ENCODE measurements around the gene MYMK.
"Not testable (repeated sequence)": the region's sequence is repeated elsewhere in the genome, so short reads cannot be mapped to it uniquely, and the experiment has no call there.

MYMK gene

GRCh38 chr9:133524679-133525228, at the start of gene MYMK:
Gene MYMK (minus strand): TSS chr9:133524959. CDS start chr9:133524844, 115 bp downstream.
- no peak for DNase-seq (ENCODE audit: low read depth)

GRCh38 chr9:133573791-133574515, 49.2 kb upstream of the MYMK start:
- no peak for DNase-seq (ENCODE audit: low read depth)

GRCh38 chr9:133572821-133573361, 48.1 kb upstream of the MYMK start:
- DNase-seq (ENCODE audit: low read depth), result no peak

- DNase-seq (ENCODE audit: low read depth), result no peak
These were observed 47.3 kb upstream of the MYMK start for GRCh38 chr9:133571896-133572595.

- DNase-seq (ENCODE audit: low read depth), result no peak
These were observed 46.7 kb upstream of the MYMK start for GRCh38 chr9:133571391-133571890.

- no peak for DNase-seq (ENCODE audit: low read depth)
These were observed 45.9 kb upstream of the MYMK start for GRCh38 chr9:133570691-133571080.

- no peak for DNase-seq (ENCODE audit: low read depth)
These were observed 45.3 kb upstream of the MYMK start for GRCh38 chr9:133569891-133570690.

- DNase-seq (ENCODE audit: low read depth), result no peak
These were observed 44.5 kb upstream of the MYMK start for GRCh38 chr9:133569121-133569785.

- DNase-seq (ENCODE audit: low read depth), result no peak
These were observed 43.4 kb upstream of the MYMK start for GRCh38 chr9:133568186-133568585.

- no peak for DNase-seq (ENCODE audit: low read depth)
These were observed 42.1 kb upstream of the MYMK start for GRCh38 chr9:133566817-133567216.

- DNase-seq (ENCODE audit: low read depth), result no peak
These were observed 41.6 kb upstream of the MYMK start for GRCh38 chr9:133566382-133566781.

GRCh38 chr9:133564451-133565116, 39.8 kb upstream of the MYMK start:
- no peak for DNase-seq (ENCODE audit: low read depth)

GRCh38 chr9:133563814-133564213, 39.1 kb upstream of the MYMK start:
- DNase-seq (ENCODE audit: low read depth), result not testable (repeated sequence)

- no peak for DNase-seq (ENCODE audit: low read depth)
These were observed 38.6 kb upstream of the MYMK start for GRCh38 chr9:133563291-133563796.

- DNase-seq (ENCODE audit: low read depth), result no peak
These were observed 38.0 kb upstream of the MYMK start for GRCh38 chr9:133562611-133563290.

GRCh38 chr9:133561976-133562554, 37.3 kb upstream of the MYMK start:
- DNase-seq (ENCODE audit: low read depth), result no peak

GRCh38 chr9:133560944-133561343, 36.2 kb upstream of the MYMK start:
- DNase-seq (ENCODE audit: low read depth), result no peak

GRCh38 chr9:133560311-133560710, 35.6 kb upstream of the MYMK start:
- no peak for DNase-seq (ENCODE audit: low read depth)

Measured in GM04503 (cell line).